ENCODE measurements around the gene ELOVL6. TPM values are rescaled to one million over a fixed set of nuclear protein-coding genes. Genes with fewer than 3 reads are reported as not detected.
"Not testable (repeated sequence)": the region's sequence is repeated elsewhere in the genome, so short reads cannot be mapped to it uniquely, and the experiment has no call there.

Gene ELOVL6
- polyA plus RNA-seq, 1 donor from 2014 or later: 21.3 TPM

GRCh38 chr4:110193287-110193686 lies 5.1 kb downstream of the ELOVL6 start:
- H3K9me2 ChIP-seq (ENCODE audit: insufficient read depth, low read length); H3F3A ChIP-seq (ENCODE audit: insufficient read depth, low read length, poor library complexity, severe bottlenecking); H3K9me3 ChIP-seq (ENCODE audit: low read length); H2AFZ ChIP-seq (ENCODE audit: low read depth, low read length); H3K27me3 ChIP-seq (ENCODE audit: insufficient read depth, low read depth, low read length); H3K36me3 ChIP-seq (ENCODE audit: insufficient read depth, low read length); H4K20me1 ChIP-seq (ENCODE audit: insufficient read depth): not testable (repeated sequence)
- peak overlapping the region; percentile 91 for H3K27ac ChIP-seq (ENCODE audit: low read length)
- H3K4me3 ChIP-seq (ENCODE audit: low read length): peak overlapping the region; percentile 90
- peak overlapping the region; percentile 58 for H3K9ac ChIP-seq (ENCODE audit: low read length)
- H3K4me2 ChIP-seq (ENCODE audit: low read length): peak overlapping the region; percentile 45
- H3K79me2 ChIP-seq (replicated peaks; ENCODE audit: insufficient read depth, low read length): peaks cover 83% of the 10 kb centered on the region

GRCh38 chr4:110190249-110190648 lies 8.2 kb downstream of the ELOVL6 start:
- Histone ChIP-seq H3K27ac (ENCODE audit: low read length) (no peak overlapping the region), H3K36me3 (ENCODE audit: insufficient read depth, low read length) (peaks cover 3% of the 10 kb centered on the region), H3K9me3 (ENCODE audit: low read length) (no peaks in the 10 kb centered on the region), H3K27me3 (ENCODE audit: insufficient read depth, low read depth, low read length) (no peaks in the 10 kb centered on the region), H2AFZ (ENCODE audit: low read depth, low read length) (no peak overlapping the region), H3F3A (ENCODE audit: insufficient read depth, low read length, poor library complexity, severe bottlenecking) (peaks cover 7% of the 10 kb centered on the region), H4K20me1 (ENCODE audit: insufficient read depth) (no peaks in the 10 kb centered on the region), H3K79me2 (replicated peaks; ENCODE audit: insufficient read depth, low read length) (peaks cover 73% of the 10 kb centered on the region), H3K9ac (ENCODE audit: low read length) (no peak overlapping the region), H3K4me2 (ENCODE audit: low read length) (no peak overlapping the region), H3K9me2 (ENCODE audit: insufficient read depth, low read length) (no peaks in the 10 kb centered on the region), H3K4me3 (ENCODE audit: low read length) (no peak overlapping the region)
- no peak for TF ChIP-seq REST (IDR thresholded peaks at IDR 0.05; ENCODE audit: borderline replicate concordance)

- no peaks in the 10 kb centered on the region for H3K9me2 ChIP-seq (ENCODE audit: insufficient read depth, low read length)
- no peak overlapping the region for H3K27ac ChIP-seq (ENCODE audit: low read length)
- no peak overlapping the region for H3K4me3 ChIP-seq (ENCODE audit: low read length)
- H3F3A ChIP-seq (ENCODE audit: insufficient read depth, low read length, poor library complexity, severe bottlenecking): peaks cover 3% of the 10 kb centered on the region
- no peaks in the 10 kb centered on the region for H3K9me3 ChIP-seq (ENCODE audit: low read length)
- H2AFZ ChIP-seq (ENCODE audit: low read depth, low read length): no peak overlapping the region
- H3K27me3 ChIP-seq (ENCODE audit: insufficient read depth, low read depth, low read length): no peaks in the 10 kb centered on the region
- H3K36me3 ChIP-seq (ENCODE audit: insufficient read depth, low read length): peaks cover 5% of the 10 kb centered on the region
- no peaks in the 10 kb centered on the region for H4K20me1 ChIP-seq (ENCODE audit: insufficient read depth)
- TF ChIP-seq EZH2 (IDR thresholded peaks at IDR 0.05; ENCODE audit: borderline replicate concordance, insufficient read depth, low read length, poor library complexity, severe bottlenecking): no peak
- no peak for TF ChIP-seq SMC3 (conservative IDR thresholded peaks at IDR 0.05; ENCODE audit: poor library complexity)
- TF ChIP-seq TAF1 (IDR thresholded peaks at IDR 0.05; ENCODE audit: low read depth): no peak
- no peak for TF ChIP-seq RAD21 (conservative IDR thresholded peaks at IDR 0.05)
- TF ChIP-seq MXI1 (conservative IDR thresholded peaks at IDR 0.05; ENCODE audit: poor library complexity, severe bottlenecking): no peak
- TF ChIP-seq REST (IDR thresholded peaks at IDR 0.05; ENCODE audit: borderline replicate concordance): no peak
- TF ChIP-seq POLR2AphosphoS5 (IDR thresholded peaks at IDR 0.05): no peak
- no peak for TF ChIP-seq CTCF (IDR thresholded peaks at IDR 0.05; ENCODE audit: poor library complexity, severe bottlenecking)
- TF ChIP-seq EP300 (conservative IDR thresholded peaks at IDR 0.05; ENCODE audit: poor library complexity, severe bottlenecking): no peak
- H3K4me2 ChIP-seq (ENCODE audit: low read length): no peak overlapping the region
- H3K79me2 ChIP-seq (replicated peaks; ENCODE audit: insufficient read depth, low read length): peaks cover 78% of the 10 kb centered on the region
- H3K9ac ChIP-seq (ENCODE audit: low read length): no peak overlapping the region
Measured at GRCh38 chr4:110188113-110188512, 10.3 kb downstream of the ELOVL6 start.
